ENCODE results near the gene JOSD2.

JOSD2 gene

GRCh38 chr19:50481351-50482149 is 29.4 kb downstream of the JOSD2 start:
- no peaks in the 10 kb centered on the region for H3K9me3 ChIP-seq
- no peak overlapping the region for H3K27ac ChIP-seq
- H3K4me3 ChIP-seq (ENCODE audit: low read depth in 1 of 2, low read length in 1 of 2): no peak overlapping the region
- TF ChIP-seq CTCF (IDR thresholded peaks at IDR 0.05): no peak
- H3K36me3 ChIP-seq: peaks cover 50% of the 10 kb centered on the region
- H3K27me3 ChIP-seq: no peaks in the 10 kb centered on the region
- peaks cover 11 to 15% of the 10 kb centered on the region in 2 experiments for H3K4me1 ChIP-seq (ENCODE audit: control insufficient read depth in 1 of 2, insufficient read depth in 1 of 2, low read depth in 1 of 2, low read length in 1 of 2)

GRCh38 chr19:50480281-50481111 is 30.5 kb downstream of the JOSD2 start:
- H3K27me3 ChIP-seq: no peaks in the 10 kb centered on the region
- no peak for TF ChIP-seq CTCF (IDR thresholded peaks at IDR 0.05)
- no peaks in the 10 kb centered on the region for H3K9me3 ChIP-seq
- H3K27ac ChIP-seq: no peak overlapping the region
- peaks cover 8 to 13% of the 10 kb centered on the region in 2 experiments for H3K4me1 ChIP-seq (ENCODE audit: control insufficient read depth in 1 of 2, insufficient read depth in 1 of 2, low read depth in 1 of 2, low read length in 1 of 2)
- peaks cover 50% of the 10 kb centered on the region for H3K36me3 ChIP-seq
- H3K4me3 ChIP-seq (ENCODE audit: low read depth in 1 of 2, low read length in 1 of 2): no peak overlapping the region

GRCh38 chr19:50479761-50480251 is 31.2 kb downstream of the JOSD2 start:
- Histone ChIP-seq H3K9me3 (no peaks in the 10 kb centered on the region), H3K4me3 (ENCODE audit: low read depth in 1 of 2, low read length in 1 of 2) (no peak overlapping the region), H3K4me1 (ENCODE audit: control insufficient read depth in 1 of 2, insufficient read depth in 1 of 2, low read depth in 1 of 2, low read length in 1 of 2) (peaks cover 8 to 13% of the 10 kb centered on the region in 2 experiments), H3K36me3 (peaks cover 50% of the 10 kb centered on the region), H3K27ac (no peak overlapping the region), H3K27me3 (no peaks in the 10 kb centered on the region)
- no peak for TF ChIP-seq CTCF (IDR thresholded peaks at IDR 0.05)

GRCh38 chr19:50478901-50479715 is 31.9 kb downstream of the JOSD2 start:
- H3K27ac ChIP-seq: no peak overlapping the region
- H3K9me3 ChIP-seq: no peaks in the 10 kb centered on the region
- peaks cover 50% of the 10 kb centered on the region for H3K36me3 ChIP-seq
- H3K4me1 ChIP-seq (ENCODE audit: control insufficient read depth in 1 of 2, insufficient read depth in 1 of 2, low read depth in 1 of 2, low read length in 1 of 2): peaks cover 8 to 13% of the 10 kb centered on the region in 2 experiments
- TF ChIP-seq CTCF (IDR thresholded peaks at IDR 0.05): no peak
- H3K27me3 ChIP-seq: no peaks in the 10 kb centered on the region
- no peak overlapping the region for H3K4me3 ChIP-seq (ENCODE audit: low read depth in 1 of 2, low read length in 1 of 2)
